GM21515 (cell line): ENCODE measurements around the gene NBPF3.
A peak's percentile ranks its signal among the peaks of the same experiment; 100 is the strongest.
"Not testable (repeated sequence)": the region's sequence is repeated elsewhere in the genome, so short reads cannot be mapped to it uniquely, and the experiment has no call there.

Source experiments
- ATAC-seq: cut with Tn5 transposase; IDR thresholded peaks from one replicate; pipeline ENCODE4 v1.9.1; 2021; ENCODE audit not compliant: unreplicated experiment

NBPF3 gene, protein sequence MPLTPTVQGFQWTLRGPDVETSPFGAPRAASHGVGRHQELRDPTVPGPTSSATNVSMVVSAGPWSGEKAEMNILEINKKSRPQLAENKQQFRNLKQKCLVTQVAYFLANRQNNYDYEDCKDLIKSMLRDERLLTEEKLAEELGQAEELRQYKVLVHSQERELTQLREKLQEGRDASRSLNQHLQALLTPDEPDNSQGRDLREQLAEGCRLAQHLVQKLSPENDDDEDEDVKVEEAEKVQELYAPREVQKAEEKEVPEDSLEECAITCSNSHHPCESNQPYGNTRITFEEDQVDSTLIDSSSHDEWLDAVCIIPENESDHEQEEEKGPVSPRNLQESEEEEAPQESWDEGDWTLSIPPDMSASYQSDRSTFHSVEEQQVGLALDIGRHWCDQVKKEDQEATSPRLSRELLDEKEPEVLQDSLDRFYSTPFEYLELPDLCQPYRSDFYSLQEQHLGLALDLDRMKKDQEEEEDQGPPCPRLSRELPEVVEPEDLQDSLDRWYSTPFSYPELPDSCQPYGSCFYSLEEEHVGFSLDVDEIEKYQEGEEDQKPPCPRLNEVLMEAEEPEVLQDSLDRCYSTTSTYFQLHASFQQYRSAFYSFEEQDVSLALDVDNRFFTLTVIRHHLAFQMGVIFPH

DNA sequence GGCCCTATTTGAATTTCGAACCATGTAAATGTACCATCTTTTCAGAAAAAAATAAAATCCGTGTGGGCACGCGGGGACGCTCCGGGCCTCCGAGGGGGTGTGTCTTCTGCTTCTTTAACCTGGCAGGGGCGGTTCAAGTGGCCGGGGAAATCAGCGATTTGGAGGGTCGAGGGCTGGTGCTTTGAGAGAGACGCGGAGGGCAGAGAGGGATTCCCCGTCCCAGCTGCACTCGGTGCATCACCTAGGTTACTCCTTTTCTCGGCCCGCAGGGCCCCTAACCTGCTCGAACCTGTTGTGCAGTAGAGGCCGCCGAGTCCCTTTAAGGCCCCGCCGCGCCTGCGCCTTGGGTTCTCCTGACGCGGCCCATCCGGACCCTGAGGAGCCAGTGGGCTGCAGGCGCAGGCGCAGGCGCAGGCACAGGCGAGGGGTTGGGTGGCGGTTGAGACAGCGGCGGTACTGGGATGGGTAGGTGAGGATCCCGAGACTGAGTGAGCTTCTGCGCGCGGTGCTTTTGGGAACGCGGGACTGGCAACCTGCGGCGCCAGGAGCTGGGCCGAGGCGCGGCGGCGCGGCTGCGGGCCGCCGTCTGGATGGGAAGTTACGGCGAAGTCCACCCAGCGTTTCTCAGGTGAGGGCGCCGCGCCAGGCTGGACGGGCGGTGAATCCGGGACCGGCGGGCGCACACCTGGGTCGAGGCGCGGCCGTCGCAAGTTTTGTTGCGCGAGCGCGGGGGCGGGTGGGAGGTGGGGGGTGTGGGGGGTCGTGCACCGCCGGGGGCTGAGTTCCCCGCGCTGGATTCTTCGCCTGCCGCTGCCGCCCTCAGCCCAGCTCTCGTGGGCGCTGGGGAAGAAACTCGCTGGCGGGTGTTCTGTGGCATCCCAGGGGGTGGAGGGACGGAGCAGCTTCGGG, at the start of gene NBPF3:
NBPF3 (plus strand) TSS at position 417 of the 909 bp plus-strand sequence. CDS start 4,950 bp downstream, outside the sequence.
- ATAC-seq = peak; percentile 91

DNA sequence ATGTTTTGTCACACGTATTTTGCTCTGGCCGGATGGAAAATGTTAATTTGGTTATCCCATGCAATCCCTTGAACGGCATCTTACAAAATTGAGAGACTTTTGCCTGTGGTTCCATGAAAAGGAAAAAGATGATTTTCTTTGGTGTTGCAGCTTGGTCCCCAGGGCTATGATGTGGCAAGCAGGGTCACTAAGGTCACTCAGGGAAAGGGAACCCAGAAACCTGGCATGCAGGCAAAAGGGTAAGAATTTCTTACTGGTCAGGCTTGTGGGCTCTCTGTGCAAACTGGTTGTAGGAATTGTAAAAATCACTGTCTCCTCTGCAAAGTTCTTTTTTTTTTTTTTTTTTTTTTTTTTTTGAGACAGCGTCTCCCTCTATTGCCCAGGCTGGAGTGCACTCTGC, 48.4 kb upstream of the NBPF3 start:
- ATAC-seq = no peak

DNA sequence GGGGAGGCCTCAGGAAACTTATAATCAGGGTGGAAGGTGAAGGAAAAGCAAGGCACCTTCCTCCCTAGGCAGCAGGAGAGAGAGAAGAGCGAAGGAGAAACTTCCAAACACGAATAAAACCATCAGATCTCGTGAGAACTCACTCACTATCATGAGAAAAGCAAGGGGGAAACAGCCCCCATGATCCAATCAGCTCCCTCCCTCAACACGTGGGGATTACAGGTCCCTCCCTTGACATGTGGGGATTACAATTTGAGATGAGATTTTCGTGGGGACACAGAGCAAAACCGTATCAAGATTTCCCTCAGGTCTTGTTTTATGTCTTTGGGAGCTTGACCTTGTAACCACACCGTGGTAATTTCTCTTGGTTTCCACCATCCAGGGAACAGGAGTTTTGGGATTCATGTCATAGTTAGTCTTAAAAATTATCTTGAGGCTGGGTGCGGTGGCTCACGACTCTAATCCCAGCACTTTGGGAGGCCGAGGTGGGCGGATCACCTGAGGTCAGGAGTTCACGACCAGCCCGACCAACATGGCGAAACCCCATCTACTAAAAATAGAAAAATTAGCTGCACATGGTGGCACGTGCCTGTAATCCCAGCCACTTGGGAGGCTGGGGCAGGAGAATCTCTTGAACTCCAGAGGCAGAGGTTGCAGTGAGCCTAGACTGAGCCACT, 47.2 kb upstream of the NBPF3 start:
- ATAC-seq = no peak

DNA sequence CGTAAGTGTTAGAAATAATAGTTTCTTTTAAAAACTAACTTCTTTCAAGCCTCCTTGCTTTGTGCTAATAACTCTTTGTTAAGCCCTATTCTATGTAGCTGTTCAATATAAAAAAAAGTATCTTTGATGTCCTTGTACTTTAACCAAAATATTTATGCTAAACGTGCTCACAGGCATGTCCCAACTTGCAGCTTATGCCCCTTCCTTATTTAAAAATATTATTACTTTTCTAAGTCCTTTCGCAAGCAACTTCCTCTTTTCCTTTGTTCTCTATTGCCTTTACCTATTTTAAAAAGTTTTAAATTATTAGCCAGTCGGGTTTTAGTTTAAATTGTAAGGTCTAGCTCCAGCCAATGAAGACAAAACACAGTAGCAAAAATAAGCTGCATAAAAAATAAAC, 43.4 kb upstream of the NBPF3 start:
- no peak for ATAC-seq

DNA sequence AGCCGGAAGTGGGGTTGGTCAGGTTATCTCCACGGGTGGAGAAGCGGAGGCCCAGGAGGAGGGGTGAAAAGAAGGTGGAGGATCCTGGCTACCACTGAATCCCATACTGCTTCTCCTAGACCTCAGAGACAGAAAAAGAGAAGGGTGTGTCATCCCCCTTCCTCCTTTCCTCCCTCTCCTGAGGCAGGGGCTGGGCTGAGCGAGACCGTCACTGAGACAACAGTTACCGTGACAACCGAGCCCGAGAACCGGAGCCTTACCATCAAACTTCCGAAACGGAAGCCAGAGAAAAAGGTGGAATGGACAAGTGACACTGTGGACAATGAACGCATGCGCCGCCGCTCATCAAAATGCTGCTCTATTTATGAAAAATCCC, 42.1 kb upstream of the NBPF3 start:
- ATAC-seq = no peak

DNA sequence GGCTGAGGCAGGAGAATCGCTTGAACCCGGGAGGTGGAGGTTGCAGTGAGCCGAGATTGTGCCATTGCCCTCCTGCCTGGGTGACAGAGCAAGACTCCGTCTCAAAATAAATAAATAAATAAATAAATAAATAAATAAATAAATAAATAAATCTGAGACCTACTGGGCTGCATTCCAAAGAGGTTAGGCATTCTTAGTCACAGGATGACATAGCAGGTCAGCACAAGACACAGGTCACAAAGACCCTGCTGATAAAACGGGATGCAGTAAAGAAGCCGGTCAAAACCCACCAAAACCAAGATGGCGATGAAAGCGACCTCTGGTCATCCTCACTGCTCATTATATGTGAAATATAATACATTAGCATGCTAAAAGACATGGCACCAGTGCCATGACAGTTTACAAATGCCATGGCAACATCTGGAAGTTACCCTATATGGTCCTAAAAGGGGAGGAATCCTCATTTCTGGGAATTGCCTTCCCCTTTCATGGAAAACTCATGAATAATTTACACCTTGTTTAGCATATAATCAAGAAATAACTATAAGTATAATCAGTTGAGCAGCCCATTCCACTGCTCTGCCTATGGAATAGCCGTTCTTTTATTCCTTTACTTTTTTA, 38.1 kb upstream of the NBPF3 start:
- not testable (repeated sequence) for ATAC-seq

DNA sequence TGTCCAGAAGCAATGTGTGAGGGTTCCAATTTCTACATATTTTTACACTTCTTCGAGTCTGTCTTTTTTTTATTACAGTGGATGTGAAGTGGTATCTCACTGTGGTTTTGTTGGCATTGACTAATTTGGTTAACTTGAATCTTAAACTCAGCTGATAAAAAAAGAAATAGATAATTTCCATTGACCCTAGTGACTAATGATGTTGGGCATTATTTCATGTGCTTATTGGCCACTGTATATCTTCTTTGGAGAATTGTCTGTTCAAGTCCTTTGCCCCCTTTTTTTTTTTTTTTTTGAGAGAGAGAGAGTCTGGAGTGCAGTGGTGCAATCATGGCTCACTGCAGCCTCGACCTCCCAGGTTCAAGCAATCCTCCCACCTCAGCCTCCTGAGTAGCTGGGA, 33.3 kb upstream of the NBPF3 start:
- no peak for ATAC-seq

DNA sequence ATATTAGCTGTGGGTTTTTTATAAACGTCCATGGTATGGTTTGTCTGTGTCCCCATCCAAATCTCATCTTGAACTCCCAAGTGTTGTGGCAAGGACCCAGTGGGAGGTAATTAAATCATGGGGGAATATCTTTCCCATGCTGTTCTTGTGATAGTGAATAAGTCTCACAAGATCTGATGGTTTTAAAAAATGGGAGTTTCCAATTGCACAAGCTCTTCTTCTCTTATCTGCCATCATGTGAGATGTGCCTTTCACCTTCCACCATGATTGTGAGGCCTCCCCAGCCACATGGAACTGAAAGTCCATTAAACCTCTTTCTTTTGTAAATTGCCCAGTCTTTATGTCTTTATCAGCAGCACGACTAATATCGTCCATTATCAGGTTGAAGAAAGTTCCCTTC, 30.0 kb upstream of the NBPF3 start:
- not testable (repeated sequence) for ATAC-seq

DNA sequence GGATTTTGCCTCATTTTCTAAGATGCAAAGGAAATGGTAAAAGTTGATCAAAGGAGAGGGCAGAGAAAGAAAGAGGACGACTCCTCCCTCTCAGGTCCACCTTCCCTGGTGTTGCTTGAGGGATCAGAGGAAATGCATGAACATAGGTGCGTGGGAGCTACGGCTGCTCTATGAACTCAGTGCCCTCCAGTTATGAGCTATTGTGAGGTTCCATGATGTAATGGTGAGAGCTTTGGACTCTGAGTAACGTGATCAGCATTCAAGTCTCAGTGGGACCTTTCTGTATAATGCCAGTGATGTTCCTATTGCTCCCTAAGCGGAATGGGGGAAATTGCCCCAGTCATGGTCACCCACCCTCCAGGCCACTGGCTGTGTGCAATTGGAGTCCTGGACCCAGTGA, 25.9 kb upstream of the NBPF3 start:
- no peak for ATAC-seq

DNA sequence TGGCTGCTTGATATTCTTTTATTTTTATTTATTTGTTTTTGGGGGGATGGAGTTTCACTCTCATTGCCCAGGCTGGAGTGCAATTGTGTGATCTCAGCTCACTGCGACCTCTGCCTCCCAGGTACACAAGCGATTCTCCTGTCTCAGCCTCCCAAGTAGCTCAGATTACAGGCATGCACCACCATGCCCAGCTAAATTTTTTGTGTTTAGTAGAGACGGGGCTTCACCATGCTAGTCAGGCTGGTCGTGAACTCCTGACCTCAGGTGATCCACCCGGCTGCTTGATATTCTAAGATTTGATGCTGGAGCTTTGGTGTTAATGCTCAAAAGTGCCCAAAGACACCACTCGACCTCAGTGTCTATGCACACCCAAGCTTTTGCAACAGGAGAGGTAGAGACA, 19.6 kb upstream of the NBPF3 start:
- ATAC-seq = not testable (repeated sequence)

DNA sequence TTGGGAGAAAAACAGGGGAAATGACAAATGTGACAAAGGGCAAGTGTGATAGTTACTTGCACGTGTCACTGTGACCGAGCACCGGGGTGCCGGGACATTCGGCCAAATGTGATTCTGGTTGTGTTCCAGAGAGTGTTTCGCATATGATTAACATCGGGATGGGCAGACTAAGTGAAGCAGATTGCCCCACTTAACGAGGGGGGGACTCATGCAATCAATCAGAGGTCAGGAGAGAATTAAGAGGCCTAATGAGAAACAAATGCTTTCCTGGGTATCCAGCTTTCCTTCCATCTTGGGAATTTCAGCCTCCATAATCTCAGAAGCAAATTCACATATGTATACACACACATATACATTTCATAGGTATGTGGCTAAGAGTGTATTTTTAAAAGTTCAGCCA, 18.6 kb upstream of the NBPF3 start:
- ATAC-seq = not testable (repeated sequence)

DNA sequence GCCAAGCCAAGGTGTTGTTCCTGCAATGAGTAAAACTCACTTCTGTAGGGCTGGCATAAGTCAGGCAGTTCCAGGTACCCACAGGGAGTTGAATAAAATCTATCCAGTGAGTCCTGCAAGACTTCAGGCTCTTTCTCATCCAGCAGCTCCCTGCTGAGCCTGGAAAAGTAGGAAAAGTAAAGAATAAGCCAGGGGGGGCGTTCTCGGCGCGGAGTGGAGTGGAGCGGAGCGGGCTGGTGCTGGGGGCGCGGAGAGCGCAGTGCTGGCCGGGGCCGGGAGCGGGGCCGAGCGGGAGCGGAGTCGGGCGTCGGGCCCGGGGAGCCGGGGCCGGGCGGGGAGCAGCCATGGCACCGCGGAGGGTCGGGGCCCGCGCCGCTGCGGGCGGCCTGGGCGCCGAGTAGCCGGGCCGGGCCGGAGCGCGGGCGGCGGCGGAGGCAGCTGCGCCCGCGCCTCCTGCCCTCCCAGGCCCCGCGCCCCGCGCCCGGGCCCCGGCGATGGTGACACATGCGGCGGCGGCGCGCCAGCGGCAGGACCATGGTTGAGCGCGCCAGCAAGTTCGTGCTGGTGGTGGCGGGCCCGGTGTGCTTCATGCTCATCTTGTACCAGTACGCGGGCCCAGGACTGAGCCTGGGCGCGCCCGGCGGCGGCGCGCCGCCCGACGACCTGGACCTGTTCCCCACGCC, 12.0 kb upstream of the NBPF3 start:
- not testable (repeated sequence) for ATAC-seq

DNA sequence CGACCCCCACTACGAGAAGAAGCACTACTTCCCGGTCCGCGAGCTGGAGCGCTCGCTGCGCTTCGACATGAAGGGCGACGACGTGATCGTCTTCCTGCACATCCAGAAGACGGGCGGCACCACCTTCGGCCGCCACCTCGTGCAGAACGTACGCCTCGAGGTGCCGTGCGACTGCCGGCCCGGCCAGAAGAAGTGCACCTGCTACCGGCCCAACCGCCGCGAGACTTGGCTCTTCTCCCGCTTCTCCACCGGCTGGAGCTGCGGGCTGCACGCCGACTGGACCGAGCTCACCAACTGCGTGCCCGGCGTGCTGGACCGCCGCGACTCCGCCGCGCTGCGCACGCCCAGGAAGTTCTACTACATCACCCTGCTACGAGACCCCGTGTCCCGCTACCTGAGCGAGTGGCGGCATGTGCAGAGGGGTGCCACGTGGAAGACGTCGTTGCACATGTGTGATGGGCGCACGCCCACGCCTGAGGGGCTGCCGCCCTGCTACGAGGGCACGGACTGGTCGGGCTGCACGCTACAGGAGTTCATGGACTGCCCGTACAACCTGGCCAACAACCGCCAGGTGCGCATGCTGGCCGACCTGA, 11.4 kb upstream of the NBPF3 start:
- not testable (repeated sequence) for ATAC-seq

DNA sequence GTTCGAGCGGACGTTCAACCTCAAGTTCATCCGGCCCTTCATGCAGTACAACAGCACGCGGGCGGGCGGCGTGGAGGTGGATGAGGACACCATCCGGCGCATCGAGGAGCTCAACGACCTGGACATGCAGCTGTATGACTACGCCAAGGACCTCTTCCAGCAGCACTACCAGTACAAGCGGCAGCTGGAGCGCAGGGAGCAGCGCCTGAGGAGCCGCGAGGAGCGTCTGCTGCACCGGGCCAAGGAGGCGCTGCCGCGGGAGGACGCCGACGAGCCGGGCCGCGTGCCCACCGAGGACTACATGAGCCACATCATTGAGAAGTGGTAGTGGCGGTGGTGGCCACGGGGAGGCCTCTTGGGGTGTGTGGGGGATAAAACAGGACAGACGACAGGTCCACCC, 10.7 kb upstream of the NBPF3 start:
- ATAC-seq = not testable (repeated sequence)

DNA sequence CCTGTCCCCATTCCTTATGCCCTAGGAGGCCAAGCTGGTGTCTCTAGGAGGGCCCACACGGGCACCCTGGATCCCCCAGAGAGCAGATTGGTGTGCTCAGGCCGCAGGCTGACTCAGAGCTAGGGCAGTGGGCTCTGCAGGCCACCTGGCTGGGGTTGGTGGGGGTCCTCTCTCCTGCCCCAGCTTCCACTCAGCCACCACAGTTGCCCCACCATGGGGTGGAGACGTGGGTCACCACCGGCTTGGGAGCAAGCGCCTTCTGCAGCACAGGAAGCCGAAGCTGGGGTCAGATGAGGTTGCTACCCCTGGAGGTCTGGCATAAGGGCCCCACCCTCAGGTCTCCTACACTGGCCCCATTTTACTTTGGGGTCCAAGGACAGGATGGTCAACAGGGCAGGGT, 9.1 kb upstream of the NBPF3 start:
- ATAC-seq = not testable (repeated sequence)

DNA sequence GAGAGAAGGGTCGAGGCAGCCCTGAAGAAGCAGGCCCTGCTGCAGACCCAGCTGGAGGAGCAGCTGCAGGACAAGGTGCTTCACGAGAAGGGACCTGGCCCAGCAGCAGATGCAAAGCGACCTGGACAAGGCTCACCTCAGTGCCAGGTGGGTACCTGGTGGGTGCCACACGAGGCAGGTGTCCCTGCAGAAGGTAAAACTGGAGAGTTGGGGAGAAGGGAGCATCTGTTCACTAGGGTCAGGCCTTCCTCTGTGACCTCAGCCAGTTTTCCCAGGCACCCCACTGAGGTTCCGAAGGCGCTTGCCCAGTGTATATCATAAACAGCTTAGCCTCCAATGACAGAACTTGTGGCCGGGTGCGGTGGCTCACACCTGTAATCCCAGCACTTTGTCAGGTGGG, 5.5 kb upstream of the NBPF3 start:
- no peak for ATAC-seq

DNA sequence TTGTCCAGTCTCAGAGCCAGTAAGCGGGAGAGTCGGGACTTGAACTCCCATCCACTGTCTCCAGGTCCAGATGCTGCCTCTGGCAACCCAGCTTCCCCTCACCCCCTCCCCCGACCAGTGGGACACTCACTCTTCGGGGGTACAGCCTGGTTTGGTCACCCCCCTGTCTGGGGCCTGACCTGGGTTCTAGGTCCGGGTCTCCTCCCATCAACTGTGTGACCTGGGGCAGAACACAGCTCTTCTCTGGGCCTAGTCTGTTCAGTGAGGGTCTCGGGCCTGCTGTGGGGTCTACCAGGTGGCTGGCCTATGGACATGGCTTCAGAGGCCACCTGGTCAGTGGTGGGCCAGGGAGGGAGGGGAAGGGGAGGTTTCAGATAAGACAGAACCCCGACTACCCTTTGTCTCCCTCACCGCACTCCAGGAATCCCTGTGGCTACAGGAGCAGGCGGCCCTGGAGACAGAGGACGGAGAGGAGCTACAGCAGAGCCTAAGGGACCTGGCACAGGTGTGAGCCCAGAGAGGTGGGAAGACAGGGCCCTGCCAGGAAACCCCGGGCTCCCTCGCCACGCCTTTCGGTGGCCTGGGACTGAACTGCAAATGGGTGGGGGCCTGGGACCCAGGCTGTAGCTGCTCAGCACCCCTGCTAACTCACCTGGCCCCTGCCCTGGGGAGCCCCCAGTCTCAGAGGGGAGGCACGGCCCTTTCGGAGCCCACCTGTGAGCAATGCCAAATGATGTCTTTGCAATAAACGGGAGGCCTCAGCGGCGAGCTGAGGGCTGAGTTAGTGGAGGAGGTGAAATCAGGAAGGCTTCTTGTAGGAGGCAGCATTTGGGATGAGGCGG, 4.1 kb upstream of the NBPF3 start:
- no peak for ATAC-seq

DNA sequence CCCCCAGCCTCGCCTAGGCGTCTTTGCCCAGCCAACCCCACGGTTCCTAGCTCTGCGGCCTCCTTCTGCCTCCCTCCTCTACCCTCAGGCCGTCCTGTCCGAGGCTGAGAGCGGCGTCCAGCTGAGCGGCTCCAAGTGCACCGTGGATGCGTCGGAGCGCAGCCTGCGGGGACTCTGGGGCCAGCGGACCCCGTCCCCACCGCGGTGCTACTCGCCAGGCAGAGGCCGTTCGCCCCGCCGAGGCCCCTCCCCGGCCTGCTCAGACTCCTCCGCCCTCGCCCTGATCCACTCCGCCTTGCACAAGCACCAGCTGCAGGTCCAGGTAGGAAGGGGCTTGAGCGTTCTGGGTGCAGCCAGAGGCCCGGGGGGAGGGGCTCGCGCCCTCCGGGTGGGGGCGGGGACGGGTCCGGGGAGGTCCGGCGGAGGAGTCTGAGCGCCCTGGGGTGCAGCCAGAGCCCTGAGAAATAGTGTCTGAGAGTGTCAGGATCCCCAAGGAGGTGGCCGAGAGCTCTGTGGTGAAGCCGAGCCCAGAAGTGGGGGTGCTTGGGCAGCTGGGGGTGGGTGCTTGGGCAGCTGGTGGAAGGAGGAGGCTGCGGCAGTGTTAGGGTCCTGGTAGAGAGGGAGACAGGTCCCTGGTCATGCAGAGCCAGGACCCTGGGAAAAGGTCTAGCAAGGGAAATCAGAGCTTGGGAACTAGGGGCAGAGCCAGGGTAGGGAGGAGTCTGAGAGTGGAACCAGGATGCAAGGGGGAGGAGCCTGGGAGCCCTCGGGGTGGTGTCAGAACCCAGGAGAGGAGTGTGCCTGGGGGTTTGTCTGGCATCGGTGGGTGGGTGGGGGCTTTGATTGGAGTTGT, 3.2 kb upstream of the NBPF3 start:
- ATAC-seq = no peak
